Stomach smooth muscle (tissue), 2 donors: ENCODE measurements around the gene PPP1R14B.
A peak's percentile ranks its signal among the peaks of the same experiment; 100 is the strongest.
"Not testable (repeated sequence)": the region's sequence is repeated elsewhere in the genome, so short reads cannot be mapped to it uniquely, and the experiment has no call there.

ENCODE experiments used
- H3K27ac ChIP-seq: one replicate; pipeline ENCODE4 v1.7.0; 2013; ENCODE audit warnings: mild to moderate bottlenecking, low read length, inconsistent platforms
- H3K27me3 ChIP-seq, 2 donors: one replicate each; pipeline ENCODE4 v1.7.0; 2013; ENCODE audit warnings: low read length in 2 of 2; ENCODE audit not compliant: insufficient read depth in 2 of 2, control insufficient read depth in 1 of 2
- H3K36me3 ChIP-seq, 2 donors: one replicate each; pipeline ENCODE4 v1.7.0; 2013; ENCODE audit warnings: low read length in 2 of 2; ENCODE audit not compliant: control insufficient read depth in 2 of 2, insufficient read depth in 2 of 2
- H3K4me1 ChIP-seq: one replicate; pipeline ENCODE4 v1.7.0; 2013; ENCODE audit warnings: low read length; ENCODE audit not compliant: control insufficient read depth, insufficient read depth
- H3K4me3 ChIP-seq, 2 donors: one replicate each; pipeline ENCODE4 v1.7.0; 2013; ENCODE audit warnings: low read length in 2 of 2
- H3K9ac ChIP-seq, 2 donors: one replicate each; pipeline ENCODE4 v1.7.0; 2013; ENCODE audit warnings: low read length in 2 of 2, mild to moderate bottlenecking in 1 of 2
- H3K9me3 ChIP-seq, 2 donors: one replicate each; pipeline ENCODE4 v1.7.0; 2013; ENCODE audit warnings: low read length in 2 of 2; ENCODE audit not compliant: control insufficient read depth in 2 of 2
- donor health status: healthy.
- donor health status: Pancreatic carcinoma.

Gene PPP1R14B

GRCh38 chr11:64249563-64250414, 3.0 kb upstream of the PPP1R14B start:
- no peak overlapping the region for H3K4me3 ChIP-seq
- peaks cover 53% of the 10 kb centered on the region for H3K4me1 ChIP-seq
- H3K36me3 ChIP-seq = no peaks in the 10 kb centered on the region
- H3K9ac ChIP-seq = no peak overlapping the region
- no peaks in the 10 kb centered on the region for H3K27me3 ChIP-seq
- H3K27ac ChIP-seq = no peak overlapping the region
- no peaks in the 10 kb centered on the region for H3K9me3 ChIP-seq

- Histone ChIP-seq H3K4me1 (peaks cover 56% of the 10 kb centered on the region), H3K9me3 (no peaks in the 10 kb centered on the region), H3K27ac (no peak overlapping the region), H3K27me3 (no peaks in the 10 kb centered on the region), H3K9ac (no peak overlapping the region), H3K4me3 (no peak overlapping the region), H3K36me3 (no peaks in the 10 kb centered on the region)
These were observed 2.3 kb upstream of the PPP1R14B start for GRCh38 chr11:64249038-64249437.

- H3K27ac ChIP-seq = no peak overlapping the region
These were observed 1.8 kb upstream of the PPP1R14B start for GRCh38 chr11:64248578-64248977.

GRCh38 chr11:64247729-64248531, 1.2 kb upstream of the PPP1R14B start:
- Histone ChIP-seq H3K4me3 (peak overlapping the region; percentile 87 to 96), H3K36me3 (peaks cover 0 to 7% of the 10 kb centered on the region in 2 donors), H3K4me1 (peaks cover 53% of the 10 kb centered on the region), H3K27ac (peak overlapping the region; percentile 87), H3K9me3 (no peaks in the 10 kb centered on the region), H3K9ac (peak overlapping the region in 1 of 2 donors; percentile 50), H3K27me3 (no peaks in the 10 kb centered on the region)

More at GRCh38 chr11:64248578-64248977, 1.8 kb upstream of the PPP1R14B start:
- Histone ChIP-seq H3K4me3 (no peak overlapping the region), H3K9ac (no peak overlapping the region), H3K36me3 (peaks cover 0 to 4% of the 10 kb centered on the region in 2 donors), H3K9me3 (no peaks in the 10 kb centered on the region), H3K27me3 (no peaks in the 10 kb centered on the region), H3K4me1 (peaks cover 54% of the 10 kb centered on the region)

- not testable (repeated sequence) for H3K36me3 ChIP-seq, H3K9ac ChIP-seq
- peak overlapping the region in 1 of 2 donors; percentile 81 for H3K4me3 ChIP-seq
These were observed 197 bp downstream of the PPP1R14B start for GRCh38 chr11:64246621-64246870.

GRCh38 chr11:64245797-64246620, 734 bp downstream of the PPP1R14B start:
- peak overlapping the region; percentile 42 to 57 for H3K9ac ChIP-seq
- H3K4me1 ChIP-seq = peaks cover 52% of the 10 kb centered on the region

More at GRCh38 chr11:64246621-64246870, 197 bp downstream of the PPP1R14B start:
- not testable (repeated sequence) for H3K9me3 ChIP-seq, H3K27me3 ChIP-seq, H3K27ac ChIP-seq
- H3K4me1 ChIP-seq = peaks cover 54% of the 10 kb centered on the region

GRCh38 chr11:64245401-64245796, 1.3 kb downstream of the PPP1R14B start:
- Histone ChIP-seq H3K9ac (peak overlapping the region; percentile 42 to 57), H3K27me3 (no peaks in the 10 kb centered on the region), H3K4me1 (peaks cover 50% of the 10 kb centered on the region), H3K36me3 (peaks cover 0 to 7% of the 10 kb centered on the region in 2 donors), H3K27ac (peak overlapping the region; percentile 58), H3K9me3 (no peaks in the 10 kb centered on the region), H3K4me3 (peak overlapping the region; percentile 73 to 81)

More at GRCh38 chr11:64245797-64246620, 734 bp downstream of the PPP1R14B start:
- Histone ChIP-seq H3K27ac (peak overlapping the region; percentile 58), H3K9me3 (no peaks in the 10 kb centered on the region), H3K4me3 (peak overlapping the region; percentile 73 to 81), H3K36me3 (peaks cover 0 to 7% of the 10 kb centered on the region in 2 donors), H3K27me3 (no peaks in the 10 kb centered on the region)

GRCh38 chr11:64244966-64245365, 1.8 kb downstream of the PPP1R14B start:
- H3K36me3 ChIP-seq = peaks cover 0 to 7% of the 10 kb centered on the region in 2 donors
- H3K9ac ChIP-seq = peak overlapping the region in 1 of 2 donors; percentile 57
- H3K27ac ChIP-seq = peak overlapping the region; percentile 58
- H3K4me3 ChIP-seq = peak overlapping the region; percentile 73 to 81
- H3K4me1 ChIP-seq = peaks cover 54% of the 10 kb centered on the region
- H3K9me3 ChIP-seq = no peaks in the 10 kb centered on the region
- H3K27me3 ChIP-seq = no peaks in the 10 kb centered on the region

GRCh38 chr11:64244107-64244506, 2.6 kb downstream of the PPP1R14B start:
- Histone ChIP-seq H3K9me3 (no peaks in the 10 kb centered on the region), H3K4me1 (peaks cover 57% of the 10 kb centered on the region), H3K27me3 (no peaks in the 10 kb centered on the region), H3K4me3 (no peak overlapping the region), H3K36me3 (peaks cover 0 to 7% of the 10 kb centered on the region in 2 donors), H3K27ac (no peak overlapping the region), H3K9ac (no peak overlapping the region)

- peak overlapping the region; percentile 18 for H3K27ac ChIP-seq
- H3K4me3 ChIP-seq = peak overlapping the region in 1 of 2 donors; percentile 8
- no peak overlapping the region for H3K9ac ChIP-seq
- H3K27me3 ChIP-seq = no peaks in the 10 kb centered on the region
- H3K4me1 ChIP-seq = peaks cover 57% of the 10 kb centered on the region
- H3K36me3 ChIP-seq = peaks cover 0 to 9% of the 10 kb centered on the region in 2 donors
- no peaks in the 10 kb centered on the region for H3K9me3 ChIP-seq
These were observed 3.4 kb downstream of the PPP1R14B start for GRCh38 chr11:64243236-64243854.
